ENCODE measurements around the gene ADCY3.

The ADCY3 gene

DNA sequence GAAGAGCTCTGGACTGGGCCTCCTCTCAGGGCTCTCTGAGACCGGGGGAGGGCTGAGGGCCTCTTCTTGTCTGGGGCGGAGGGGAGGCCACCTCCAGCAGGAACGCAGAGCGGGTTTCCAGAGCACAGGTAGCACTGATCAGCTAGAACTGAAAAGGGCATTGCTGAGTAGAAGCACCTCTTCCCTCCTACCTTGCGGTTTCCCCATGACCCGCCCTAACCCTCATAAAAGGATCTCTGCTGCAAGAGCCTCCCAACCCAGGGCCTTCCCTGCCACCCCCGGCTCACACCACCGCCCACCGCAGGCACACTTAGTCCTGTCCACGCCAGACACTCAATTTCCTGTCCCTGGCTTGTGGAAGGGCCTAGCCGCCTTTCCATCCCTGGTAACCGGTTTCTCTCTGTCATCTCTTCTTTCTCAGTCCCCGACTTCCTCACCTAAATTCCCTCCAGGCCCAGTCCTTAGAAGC is 966 bp downstream of the ADCY3 start:
- TF ChIP-seq, protein P1, sequence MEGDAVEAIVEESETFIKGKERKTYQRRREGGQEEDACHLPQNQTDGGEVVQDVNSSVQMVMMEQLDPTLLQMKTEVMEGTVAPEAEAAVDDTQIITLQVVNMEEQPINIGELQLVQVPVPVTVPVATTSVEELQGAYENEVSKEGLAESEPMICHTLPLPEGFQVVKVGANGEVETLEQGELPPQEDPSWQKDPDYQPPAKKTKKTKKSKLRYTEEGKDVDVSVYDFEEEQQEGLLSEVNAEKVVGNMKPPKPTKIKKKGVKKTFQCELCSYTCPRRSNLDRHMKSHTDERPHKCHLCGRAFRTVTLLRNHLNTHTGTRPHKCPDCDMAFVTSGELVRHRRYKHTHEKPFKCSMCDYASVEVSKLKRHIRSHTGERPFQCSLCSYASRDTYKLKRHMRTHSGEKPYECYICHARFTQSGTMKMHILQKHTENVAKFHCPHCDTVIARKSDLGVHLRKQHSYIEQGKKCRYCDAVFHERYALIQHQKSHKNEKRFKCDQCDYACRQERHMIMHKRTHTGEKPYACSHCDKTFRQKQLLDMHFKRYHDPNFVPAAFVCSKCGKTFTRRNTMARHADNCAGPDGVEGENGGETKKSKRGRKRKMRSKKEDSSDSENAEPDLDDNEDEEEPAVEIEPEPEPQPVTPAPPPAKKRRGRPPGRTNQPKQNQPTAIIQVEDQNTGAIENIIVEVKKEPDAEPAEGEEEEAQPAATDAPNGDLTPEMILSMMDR (IDR thresholded peaks at IDR 0.05; ENCODE audit: control extremely low read depth, extremely low read depth, low read depth, missing control alignments) = no peak
- DNase-seq (ENCODE audit: extremely low spot score) = peak; percentile 72
- CTCF ChIA-PET = no interaction called here
- POLR2A ChIA-PET = no interaction called here

DNA sequence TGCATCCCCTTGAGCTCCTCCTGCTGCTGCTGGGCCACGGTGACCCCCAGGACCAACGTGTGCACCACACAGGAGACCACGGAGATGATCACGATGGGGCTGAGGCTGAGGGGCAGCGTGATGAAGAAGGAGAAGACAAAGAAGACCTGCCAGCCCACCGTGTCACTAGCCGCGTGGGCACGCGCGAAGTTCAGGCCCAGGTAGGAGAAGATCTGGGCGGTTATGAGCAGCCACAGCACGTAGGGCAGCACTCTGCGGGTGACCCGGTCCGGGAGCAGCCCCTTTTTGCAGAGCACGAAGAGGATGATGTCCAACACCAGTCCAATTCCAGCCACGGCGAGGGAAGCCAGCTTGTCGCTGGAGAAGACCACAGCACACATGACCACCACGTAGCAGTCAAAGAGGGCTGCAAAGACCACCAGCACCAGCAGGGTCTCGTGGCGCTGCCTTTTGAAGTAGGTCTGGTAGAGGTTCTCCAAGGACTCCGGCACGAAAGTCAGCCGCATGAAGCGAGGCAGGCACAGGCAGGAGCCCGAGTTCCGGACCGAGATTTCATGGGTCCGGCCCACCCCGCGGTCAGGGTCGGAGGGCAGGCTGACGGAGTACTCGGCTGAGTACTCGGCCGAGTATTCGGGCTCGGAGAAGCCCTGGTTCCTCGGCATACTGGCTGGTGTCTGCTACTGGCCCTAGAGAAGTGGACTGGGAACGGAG is 1.6 kb downstream of the ADCY3 start:
- CTCF ChIA-PET = no interaction called here
- TF ChIP-seq, protein P1 (IDR thresholded peaks at IDR 0.05; ENCODE audit: control extremely low read depth, extremely low read depth, low read depth, missing control alignments) = no peak
- no peak for DNase-seq (ENCODE audit: extremely low spot score)
- POLR2A ChIA-PET = no interaction called here

DNA sequence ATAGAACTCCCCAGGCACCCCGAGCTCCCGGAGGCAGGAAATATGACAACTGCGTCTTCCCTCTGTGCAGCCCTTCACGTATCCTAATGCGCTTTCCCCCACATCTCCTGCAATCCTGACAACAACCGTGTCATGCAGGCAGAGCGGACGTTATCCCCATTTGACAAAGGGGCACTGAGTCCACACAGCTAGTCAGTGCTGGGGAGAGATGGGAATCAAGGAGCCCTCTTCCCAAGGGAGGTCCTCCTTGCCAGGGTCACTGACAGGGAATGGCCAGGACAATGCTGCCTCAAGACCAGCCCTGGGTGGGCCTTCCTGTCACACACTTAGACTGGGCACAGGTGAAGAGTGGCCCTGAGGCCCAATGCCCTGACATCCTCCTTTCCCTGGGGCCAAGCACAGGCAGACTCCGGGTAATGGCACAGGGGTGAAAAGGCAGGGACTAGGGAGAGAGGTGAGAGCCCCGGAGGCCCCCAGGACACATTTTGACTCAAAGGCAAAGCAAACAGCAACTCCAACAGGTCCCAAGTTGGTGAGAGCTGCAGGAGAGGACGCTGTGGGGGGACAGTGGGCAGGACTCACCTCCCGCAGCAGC is 2.2 kb downstream of the ADCY3 start:
- DNase-seq (ENCODE audit: extremely low spot score) = no peak
- ChIA-PET CTCF (no interaction called here), POLR2A (no interaction called here)
- TF ChIP-seq, protein P1 (IDR thresholded peaks at IDR 0.05; ENCODE audit: control extremely low read depth, extremely low read depth, low read depth, missing control alignments) = no peak

DNA sequence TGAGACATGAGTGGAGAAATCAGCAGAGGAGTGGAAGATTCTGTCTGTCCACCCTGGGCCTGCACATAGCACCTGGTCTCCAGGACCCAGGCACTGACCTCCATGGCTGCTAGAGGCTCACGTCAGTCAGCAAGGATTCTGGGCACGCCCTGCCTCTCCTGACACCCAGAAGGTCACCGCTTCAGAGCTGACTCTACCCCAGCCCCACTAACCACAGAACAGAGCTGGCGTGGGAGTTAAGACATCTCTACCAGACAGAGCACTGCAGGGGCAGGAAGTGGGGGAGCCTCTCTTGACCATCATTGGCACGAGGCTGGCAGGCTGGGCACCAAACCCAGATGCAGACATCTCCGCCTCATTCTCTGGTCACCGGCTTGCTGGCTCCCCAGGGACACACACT is 3.0 kb downstream of the ADCY3 start:
- ChIA-PET CTCF (no interaction called here), POLR2A (no interaction called here)
- peak; percentile 70 for DNase-seq (ENCODE audit: extremely low spot score)
- TF ChIP-seq, protein P1 (IDR thresholded peaks at IDR 0.05; ENCODE audit: control extremely low read depth, extremely low read depth, low read depth, missing control alignments) = no peak

DNA sequence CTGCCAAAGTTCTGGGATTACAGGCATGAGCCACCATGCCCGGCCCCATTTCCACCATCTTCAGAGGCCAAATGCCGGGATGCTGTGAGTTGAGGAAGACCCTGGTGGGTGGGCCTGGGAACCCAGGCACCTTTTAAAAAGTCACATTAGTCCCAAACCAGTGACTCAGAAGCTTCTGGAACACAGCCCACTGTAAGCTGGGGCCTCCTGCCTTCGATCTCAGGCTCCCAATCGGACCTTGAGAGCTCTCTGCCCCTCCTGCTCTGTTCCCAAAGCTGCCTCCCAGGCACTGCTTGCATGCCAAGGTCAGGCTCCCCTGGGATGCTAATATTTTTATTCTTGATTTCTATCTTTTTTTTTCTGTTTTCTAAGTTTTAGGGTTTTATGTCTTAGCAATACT is 4.2 kb downstream of the ADCY3 start:
- TF ChIP-seq, protein P1 (IDR thresholded peaks at IDR 0.05; ENCODE audit: control extremely low read depth, extremely low read depth, low read depth, missing control alignments) = no peak
- DNase-seq (ENCODE audit: extremely low spot score) = no peak
- ChIA-PET CTCF (interaction anchor here (0.9 to 1.8 kb wide), 2 partner anchors 14 to 30 kb away, joined by 3 to 4 read pairs; no protein-coding TSS in a partner anchor), POLR2A (no interaction called here)

DNA sequence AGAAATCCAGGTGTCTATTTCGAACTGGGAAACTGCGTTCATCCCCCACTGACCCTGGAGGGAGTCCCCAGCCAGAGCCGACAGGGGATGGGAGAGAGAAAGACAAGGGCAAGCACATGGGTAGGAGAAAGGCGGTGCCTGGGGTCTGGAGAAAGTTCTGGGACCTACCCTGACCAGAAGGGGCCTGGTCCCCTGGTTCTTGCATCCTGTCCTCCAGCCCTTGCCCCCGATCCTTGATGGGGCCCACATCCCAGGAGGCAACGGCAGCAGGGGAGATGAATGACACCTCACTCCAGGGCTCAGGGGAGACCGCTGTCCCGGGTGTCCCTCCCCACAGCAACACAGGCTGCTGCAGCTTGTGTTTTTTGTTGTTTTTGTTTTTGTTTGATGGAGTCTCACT is 4.9 kb downstream of the ADCY3 start:
- TF ChIP-seq, protein P1 (IDR thresholded peaks at IDR 0.05; ENCODE audit: control extremely low read depth, extremely low read depth, low read depth, missing control alignments) = no peak
- DNase-seq (ENCODE audit: extremely low spot score) = no peak
- ChIA-PET POLR2A (no interaction called here), CTCF (interaction anchor here (1.8 kb wide), 1 partner anchor 14 kb away, joined by 4 read pairs; no protein-coding TSS in a partner anchor)
